Skin of body (tissue), 2 donors: ENCODE measurements around the gene MMEL1. TPM values are rescaled to one million over a fixed set of nuclear protein-coding genes. Genes with fewer than 3 reads are reported as not detected.

ENCODE experiments used
- DNase-seq: peaks from one replicate; lab custom pipeline; 2025; lab: John Stamatoyannopoulos, UW
- total RNA-seq: library from RNA; depleted of rRNA; stranded (reverse); fragments of >200 nt; gene quantifications from one replicate; pipeline ENCODE4 v1.2.3, GENCODE V29; 2014

The MMEL1 gene
- total RNA-seq, 1 donor from 2014 or later = 1.3 TPM

DNA sequence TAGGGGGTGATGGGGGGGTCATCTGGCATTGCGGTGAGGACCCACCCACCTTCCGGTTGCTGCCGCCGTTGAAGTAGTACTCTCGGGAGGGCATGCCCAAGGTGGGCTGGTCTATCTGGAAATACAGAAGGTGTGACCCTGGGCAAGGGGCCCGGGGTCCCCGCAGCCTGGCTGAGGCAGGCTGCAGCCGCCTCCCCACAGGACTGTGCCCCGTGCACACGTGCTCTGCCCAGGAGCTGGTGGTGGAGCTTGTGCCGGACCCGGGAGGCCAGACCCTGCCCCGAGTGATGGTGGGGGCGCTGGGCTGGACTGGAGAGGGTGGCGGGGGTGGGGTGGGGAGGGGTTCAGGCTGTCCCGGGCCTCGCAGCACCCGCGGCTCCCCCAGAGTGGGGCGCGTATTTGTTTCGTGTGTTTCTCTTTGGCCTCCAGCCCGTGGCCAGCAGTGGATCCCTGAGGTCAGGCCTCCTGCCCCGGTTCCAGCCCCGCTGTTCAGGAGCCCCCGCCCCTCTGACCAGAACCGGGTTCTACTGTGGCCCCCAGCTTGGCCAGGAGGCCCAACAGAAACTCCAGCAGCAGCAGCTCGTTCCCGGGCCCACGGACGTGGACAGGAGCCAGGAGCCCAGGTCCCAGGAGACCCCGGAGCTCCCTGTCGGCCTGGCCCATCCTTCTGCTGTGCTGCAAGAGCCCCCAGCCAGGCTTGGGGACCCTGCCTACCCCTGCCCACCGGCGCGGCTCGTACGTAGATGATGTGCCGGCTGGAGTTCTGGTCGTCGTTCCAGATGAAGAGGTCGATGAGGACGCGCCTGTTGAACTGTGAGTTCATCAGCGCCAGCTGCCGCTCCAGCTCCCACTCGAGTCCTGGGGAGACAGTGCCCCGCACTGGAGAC lies 27.1 kb downstream of the MMEL1 start:
- DNase-seq = no peak

DNA sequence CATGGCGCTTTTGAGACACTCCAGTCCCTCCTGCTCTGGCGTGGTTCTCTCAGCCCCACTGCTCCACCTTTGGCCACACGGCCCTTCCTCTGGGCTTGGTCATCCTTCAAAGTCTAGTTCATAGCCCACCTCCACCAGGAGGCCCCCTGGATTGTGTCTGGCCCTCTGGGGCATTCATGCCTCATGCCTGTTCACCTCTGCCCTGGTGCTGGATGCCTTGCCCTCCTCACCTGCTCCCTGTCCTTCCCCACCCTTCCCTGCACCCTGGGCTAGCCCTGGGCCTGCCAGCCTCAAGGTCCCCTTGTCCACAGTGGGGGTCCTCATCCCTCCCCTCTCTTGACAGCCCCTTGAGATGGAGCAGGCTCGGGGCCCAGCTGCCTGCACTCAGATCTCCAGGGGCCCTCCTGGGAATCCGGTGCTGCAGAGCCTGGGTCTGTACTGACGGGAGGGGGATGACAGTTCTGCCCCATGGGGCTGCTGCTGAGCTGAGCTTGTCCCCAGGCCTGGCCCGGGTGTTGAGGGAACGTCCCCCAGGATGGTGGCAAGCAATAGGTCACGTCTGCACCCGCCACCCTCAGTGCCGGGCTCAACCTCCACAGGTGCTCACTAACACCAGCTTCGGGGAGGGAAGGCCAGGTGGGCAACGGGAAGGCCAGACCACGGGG lies 27.8 kb downstream of the MMEL1 start:
- no peak for DNase-seq

DNA sequence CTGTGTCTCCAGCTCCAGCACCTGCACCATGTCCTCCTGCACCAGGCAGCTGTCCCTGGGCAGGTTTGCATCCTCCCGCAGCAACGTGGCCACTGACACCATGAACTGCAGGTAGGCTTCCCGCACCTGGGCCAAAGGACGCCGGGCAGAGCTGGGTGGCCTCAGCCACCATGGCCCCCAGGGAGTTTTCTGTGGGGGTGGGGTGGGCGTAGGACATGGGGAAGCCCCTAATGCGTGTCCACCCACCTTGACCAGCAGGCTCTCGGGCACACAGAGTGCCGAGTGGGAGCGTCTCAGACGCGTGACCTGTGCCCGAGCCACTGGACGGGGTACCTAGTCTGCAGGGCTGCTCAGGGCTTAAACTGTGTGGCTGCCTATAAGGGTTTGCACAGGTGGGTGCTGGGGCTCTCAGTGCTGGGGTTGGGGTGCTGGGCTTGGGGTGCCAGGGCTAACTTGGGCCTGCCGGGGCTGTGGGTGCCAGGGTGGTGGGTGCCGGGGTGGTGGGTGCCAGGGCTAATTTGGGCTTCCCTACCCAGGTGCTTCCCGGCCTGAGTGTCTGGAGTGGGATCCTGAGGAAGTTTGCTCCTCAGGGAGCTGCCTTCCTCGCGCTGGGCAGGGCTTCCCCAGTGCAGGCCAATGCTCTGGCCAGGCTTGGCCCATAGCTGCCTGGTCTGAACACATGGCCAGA lies 28.5 kb downstream of the MMEL1 start:
- DNase-seq = no peak

DNA sequence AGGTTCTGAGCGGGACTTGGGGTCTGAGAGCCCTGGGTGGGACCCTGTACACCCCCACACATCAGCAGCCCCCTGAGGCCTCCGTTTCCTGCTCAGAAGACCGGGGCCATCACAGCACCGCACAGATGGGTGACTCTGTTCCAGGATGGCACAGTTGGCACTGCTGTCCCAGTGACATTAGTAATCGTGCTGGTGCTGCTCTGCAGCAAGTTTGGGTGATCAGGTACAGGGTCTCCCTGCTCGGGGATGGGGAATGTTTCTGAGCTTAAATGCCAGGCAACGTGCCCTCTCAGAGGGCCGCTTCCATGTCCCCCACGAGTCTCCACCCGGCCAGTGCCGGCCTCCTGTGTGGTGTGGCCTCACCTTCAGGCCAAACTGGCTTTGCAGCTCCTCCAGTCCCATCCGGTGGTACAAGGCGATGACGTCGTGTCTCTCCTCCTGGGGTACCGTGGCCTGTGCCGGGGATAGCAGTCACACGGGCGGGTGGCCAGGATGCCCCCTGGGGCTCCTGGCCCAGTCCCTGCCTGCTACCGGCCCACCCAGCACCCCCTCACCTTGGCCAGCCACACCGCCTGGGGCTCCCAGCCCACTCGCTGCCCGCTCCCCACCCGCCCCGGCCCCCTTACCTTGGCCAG lies 29.2 kb downstream of the MMEL1 start:
- no peak for DNase-seq

DNA sequence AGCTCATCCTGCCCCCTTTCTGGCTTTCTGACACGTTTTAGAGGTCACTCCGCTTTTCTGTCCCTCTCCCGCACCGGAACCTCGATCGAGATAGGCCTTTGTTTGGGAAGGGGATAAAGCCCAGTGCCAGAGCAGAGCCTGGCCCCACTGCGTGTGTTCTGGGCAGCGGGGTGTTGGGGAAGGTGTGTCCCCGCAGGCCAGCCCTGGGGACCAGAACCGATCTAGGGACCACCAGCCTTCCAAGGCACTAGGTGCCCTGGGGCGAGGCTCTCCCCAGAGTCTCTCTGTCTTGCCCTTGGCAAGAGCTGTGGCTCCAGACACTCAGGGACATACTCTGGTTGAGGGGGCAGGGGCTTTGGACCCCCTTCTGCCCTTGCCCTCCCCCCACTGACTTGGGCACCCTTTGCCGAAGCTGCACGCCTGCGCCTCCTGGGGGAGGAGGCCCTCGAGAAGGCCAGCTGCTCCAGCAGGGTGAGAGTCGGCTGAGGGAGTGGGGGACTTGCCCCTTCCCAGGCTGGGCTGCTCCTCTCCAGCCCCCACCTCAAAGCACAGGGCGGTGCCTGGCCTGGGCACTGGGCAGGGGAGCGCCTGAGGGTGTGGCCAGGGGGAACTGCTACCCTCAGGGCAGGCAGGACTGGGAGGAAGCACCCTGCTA lies 29.8 kb downstream of the MMEL1 start:
- no peak for DNase-seq

DNA sequence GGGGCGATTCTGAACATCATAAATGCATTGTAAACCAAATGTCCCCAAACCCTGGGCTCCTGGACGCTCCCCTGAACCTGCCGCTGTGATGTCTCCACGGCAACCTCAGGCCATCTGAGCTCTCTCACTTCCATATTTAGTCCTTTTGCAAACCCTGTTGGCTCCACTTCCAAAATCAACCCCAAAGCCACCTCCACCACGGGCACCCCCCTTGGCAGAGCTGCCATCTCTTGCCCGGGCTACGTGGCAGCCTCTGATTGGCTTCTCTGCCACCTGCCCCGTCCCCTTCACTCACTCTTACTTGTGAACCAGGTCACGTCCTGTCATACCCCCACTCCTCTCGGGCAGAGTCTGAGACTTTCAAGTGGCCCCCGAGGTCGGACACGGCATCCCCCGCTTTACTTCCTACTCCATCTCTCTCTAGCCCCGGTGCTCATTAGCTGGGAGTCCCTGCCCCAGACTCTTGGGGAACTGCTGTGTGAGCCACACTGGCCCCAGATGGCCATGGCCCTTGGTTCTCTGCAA lies 30.4 kb downstream of the MMEL1 start:
- no peak for DNase-seq

DNA sequence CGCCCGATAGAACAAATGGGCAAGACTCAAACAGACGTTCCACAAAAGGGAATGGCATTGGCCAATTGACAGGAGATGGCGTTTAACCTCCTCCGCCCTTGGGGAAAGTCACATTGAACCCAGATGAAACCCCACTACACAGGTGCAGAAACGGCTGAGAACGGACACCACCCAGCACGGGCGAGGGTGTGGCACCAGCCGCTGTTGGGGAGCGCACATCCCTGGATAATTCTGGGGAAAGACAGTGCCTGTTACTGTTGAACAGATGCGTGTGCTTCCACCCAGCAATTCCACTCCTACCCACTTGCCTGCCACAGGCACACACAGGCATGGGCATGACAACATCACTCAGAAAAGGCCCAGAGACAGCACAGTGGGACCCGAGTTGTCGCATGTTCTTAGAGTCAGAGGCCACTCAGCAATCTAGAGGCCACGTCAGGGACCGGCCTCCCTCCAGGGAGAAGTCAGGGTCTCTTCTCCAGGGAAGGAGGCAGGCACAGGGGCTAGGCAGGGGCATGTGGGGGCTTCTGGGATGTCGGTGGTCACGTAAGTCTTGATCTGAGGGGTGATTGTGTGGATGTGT lies 31.0 kb downstream of the MMEL1 start:
- DNase-seq = no peak

DNA sequence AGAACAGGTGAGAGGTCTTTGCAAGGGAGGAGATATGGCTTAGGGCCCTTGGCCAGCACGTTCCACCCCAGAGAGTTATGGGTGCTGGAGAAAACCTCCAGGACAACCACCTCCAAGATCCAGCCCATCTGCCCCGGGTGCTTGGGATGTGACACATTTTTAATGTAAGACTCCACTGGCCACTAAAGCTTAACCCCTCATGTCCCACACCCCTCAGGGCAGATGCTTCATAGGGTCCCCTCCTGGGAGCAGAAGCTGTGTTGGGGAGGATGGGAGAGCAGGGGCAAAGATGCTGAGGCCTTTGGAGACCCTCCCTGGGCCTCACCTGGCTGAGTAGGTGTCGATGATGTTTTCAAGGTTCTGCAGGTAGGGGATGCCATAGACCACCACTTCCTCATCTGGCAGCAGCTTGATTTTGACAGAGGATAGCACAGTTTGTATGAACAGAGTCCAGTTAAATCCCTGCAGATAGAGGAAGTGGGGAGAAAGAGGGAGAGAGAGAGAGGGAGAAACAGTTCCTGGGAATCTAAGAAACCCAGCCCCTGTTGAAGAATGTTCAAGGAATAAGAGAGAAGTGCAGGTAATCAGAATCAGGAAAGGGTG lies 34.4 kb downstream of the MMEL1 start:
- no peak for DNase-seq

DNA sequence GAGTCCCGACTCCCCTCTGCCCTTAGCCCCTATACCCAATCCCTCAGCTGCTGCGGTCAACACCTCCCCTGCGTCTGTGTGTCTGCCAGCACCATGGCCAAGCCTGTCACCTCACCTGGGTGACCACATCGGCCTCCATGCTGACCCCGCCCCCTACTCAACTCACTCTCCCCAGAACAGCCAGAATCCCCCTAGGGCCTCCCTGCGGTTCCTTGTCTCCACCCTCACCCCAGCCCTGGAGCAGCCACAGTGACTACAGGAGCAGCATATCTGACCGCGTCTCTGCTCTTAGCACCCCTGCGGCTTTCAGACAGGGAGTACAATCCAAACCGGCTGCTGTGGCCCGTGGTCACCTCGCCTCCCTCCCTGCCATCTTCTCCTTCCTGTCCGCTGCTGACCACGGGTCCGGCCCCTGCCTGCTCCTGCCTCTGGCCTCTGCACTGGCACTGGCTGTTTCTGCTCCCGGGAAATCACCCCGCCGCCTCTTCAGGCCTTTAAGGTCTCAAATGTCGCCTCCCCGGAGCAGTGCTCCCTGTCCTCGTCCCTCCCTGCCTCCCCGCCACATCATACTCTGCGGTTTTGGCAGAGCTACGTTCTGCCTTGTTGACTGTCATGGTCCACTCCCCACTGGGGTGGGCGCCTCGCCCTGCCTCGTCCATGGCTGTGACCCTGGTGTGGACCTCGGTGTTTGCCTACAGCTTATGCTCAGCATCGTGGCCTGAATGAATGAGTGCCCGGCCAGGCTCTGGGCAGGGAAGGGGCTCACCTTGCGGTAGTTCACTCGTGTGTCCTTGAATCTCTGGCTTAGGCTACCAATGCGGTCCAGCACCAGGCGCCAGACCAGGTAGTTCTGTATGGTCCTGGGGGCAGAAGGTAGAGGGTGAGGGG lies 35.1 kb downstream of the MMEL1 start:
- DNase-seq = no peak

DNA sequence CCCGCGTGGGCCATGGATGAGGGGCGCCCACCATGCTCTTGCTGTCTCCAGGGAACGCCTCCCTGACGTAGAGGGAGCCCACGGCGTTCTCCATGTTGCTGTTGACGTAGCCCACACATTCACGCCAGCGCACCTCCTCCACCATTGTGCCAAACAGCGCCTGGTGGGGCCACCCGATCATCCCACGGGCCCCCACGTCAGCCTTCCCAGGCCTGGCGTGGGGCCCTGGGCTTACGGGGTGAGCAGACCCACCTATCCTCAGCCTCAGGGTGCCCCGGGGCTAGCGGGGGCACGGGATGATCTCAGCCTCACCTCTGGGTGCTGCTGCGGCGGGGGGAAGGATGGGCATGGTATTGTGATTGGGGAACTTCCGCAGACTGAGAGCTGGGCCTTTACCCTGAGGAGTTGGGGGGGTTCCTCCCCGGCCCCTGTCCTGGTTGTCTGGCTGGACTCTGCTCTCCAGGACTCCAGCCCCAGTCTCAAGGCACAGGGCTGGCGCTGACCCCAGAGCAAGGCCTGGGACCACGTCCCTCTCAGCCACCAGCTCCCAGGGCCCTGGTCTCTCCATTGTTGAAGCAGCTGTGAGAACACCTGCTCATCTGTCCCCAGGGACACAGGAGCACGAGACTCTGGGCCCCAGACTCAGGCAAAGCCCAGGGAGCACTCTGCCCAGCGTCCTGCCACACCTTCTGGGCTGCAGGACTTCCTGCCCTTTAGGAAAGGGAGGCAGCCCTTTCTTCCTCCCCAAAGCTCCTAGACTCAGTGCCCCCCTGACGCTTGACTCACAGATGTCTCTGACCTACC lies 36.1 kb downstream of the MMEL1 start:
- no peak for DNase-seq

DNA sequence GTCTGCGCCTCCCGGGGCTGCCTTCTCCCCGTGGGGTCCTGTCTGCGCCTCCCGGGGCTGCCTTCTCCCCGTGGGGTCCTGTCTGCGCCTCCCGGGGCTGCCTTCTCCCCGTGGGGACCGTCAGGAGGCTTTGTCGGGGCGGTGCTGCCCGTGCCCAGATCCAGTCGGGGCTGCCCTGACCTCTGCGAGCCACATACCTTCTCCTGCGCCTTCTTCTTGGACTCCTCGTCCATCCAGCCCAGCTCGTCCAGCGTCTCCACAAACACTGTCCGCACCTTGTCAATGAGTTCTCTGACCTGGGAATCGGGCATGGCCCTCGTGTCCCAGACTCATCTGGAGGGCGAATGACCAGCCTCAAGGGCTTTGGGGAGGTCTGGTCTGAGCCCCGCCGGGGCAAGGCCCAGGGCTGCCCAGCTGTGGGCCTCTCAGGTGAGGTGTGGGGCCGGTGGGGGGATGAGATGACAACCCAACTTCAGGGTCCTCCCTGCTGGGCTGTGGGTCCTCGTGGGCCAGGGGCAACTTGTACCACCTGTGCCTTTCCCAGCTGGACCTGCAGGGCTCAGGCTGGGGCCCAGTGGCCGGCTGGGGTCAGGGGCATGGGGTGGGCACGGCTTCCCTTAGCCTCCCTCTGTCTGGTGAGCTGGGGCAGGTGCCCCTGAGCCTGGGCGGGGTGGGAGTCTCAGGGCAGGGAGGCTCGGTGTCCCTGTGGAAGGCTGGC lies 36.8 kb downstream of the MMEL1 start:
- DNase-seq = no peak

DNA sequence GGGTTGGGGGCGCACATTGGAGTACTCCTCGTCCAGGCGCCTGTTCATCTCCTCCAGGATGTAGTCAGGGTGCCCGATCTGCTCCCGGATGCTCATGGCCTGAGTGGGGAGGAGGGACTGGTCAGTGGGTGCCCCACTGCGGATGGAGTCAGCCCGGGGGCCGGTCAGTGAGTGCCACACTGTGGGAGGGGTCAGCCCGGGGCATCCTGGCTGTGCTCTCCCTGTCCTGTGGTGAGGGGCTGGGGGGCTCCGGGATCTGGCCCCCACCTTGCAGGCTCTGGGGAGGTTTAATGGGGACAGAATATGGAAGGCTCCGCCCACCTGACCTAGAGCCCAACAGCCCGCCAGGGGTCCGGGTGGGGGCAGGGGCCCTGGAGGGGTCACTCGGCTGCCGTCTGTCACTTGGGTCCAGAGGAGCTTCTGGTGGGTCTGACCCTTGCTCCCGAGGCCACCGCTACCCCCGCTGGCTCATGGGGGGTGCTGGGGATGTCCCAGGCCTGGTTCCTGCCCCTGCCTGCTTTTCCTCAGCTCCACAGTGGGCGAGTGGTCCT lies 37.5 kb downstream of the MMEL1 start:
- DNase-seq = no peak

DNA sequence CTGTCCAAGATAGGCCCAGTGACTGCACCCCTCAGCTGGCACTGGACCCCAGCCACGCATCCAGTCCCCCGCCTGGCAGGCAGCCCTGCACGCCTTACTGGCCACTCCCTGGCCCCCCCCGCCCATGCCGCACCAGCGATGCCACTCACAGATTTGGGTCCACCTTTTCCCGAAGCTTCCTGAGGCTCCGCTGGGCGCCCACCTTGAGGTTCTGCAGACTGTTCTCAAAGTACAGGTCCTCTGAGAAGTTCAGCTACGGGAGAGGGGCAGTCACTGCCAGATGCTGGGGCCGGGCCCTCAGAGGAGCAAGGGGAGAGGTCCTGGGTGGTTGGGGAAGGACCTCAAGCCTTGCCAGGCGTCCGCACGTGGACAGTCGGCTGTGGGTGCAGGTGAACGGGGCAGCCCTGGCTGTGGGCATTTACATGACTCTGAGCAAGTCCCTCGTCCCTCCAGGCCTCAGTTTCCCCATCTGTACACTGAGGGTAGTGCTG lies 38.1 kb downstream of the MMEL1 start:
- no peak for DNase-seq

DNA sequence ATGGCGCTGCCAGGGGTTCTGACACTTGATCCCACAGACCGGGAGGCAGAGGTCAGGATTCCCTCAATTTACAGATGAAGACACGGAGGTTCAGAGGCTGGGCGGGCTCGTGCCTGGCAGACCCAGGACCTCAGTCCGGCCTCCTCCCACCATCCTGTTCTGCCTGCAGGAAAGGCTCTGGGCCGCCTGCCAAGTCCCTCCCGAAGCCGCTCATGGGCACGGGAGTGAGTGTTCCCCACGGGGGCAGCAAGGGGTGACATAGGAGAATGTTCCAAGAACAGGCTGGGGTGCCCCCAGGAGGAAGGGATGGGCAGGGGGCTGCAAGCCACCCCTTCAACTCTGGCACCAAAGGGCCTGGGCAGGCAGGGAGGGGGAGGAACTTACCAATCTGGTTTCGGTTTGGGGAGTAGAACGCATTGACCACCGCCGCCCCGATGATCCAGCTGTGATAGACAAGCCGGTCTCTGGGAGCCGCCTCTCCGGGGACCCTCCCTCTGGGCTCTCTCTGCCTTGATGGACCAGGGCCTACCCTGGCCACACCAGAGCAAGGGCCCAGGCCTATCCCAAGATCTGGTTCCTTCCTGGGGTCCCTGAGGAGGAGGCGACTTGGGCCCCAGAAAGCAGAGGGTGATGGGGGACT lies 38.7 kb downstream of the MMEL1 start:
- no peak for DNase-seq

DNA sequence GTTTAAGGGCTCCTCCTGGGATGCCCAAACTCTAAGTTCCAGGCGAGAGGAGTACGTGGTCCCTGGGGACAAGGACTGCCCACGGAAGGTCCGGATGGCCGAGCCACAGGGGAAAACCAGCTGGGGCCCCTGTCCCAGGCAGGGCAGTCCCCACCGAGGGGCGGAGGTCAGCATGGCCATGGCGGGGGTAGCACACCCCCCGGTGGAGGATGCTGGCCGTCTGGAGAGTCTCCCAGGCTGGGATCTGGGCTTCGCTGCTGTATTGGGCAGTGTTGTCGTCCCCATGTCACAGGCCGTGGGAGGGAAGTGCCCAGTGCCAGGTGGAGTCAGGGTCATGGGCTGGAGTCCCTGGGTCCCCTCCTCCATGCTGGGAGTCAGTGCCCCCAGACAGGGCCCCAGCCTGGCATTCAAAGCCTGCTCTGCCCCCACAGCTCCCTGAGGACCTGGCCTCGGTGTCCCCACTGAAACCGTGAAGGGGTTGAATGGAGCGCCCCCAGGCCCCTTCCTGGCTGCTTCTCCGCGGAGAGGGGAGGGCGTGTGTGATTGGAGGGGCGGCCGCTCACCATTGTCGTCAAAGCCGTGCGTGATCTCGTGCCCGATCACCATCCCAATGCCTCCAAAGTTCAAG lies 39.5 kb downstream of the MMEL1 start:
- no peak for DNase-seq

DNA sequence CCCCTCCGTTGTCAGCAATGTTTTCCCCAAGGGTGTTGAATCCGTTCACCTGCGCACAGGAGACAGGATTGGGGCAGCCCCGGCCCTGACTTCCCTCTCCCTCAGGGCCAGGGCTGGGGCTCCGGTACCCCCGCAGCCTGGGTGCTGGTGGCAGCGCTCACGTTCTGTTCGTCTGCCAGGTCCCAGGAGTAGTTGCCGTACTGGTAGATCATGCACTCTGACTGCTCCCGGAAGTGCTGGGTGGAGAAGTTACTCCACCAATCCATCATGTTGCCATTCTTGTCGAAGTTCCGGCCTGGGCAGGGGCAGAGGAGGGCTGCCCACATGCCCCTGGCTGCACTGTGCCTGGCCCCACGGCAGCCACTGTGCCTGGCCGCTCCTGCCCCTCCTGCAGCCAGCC lies 40.1 kb downstream of the MMEL1 start:
- no peak for DNase-seq
